GM12878 (cell line): ENCODE data around the gene IFIT3. TPM values are rescaled to one million over a fixed set of nuclear protein-coding genes. Genes with fewer than 3 reads are reported as not detected.

ENCODE experiments used
- ATAC-seq: fragments of 200-7000 bp; cut with Tn5 transposase; 3 replicates; pipeline ENCODE4 v1.9.1; 2020; ENCODE audit warnings: mild to moderate bottlenecking, moderate library complexity
- BruUV-seq: library from RNA; stranded (reverse); fragments of 400-500 nt; replicated peaks from 2 replicates; lab custom pipeline; 2021; lab: Mats Ljungman, UMichigan
- CTCF ChIA-PET: fragments of 300-600 bp; sonication (Branson Sonifier 250); formaldehyde crosslinking; extraction: SDS; loops from one replicate; lab custom pipeline; 2021; ENCODE audit warnings: inconsistent platforms; lab: Yijun Ruan, JAX
- POLR2A ChIA-PET: fragments of 350-600 bp; formaldehyde crosslinking; extraction: SDS; loops from one replicate; lab custom pipeline; 2021; ENCODE audit warnings: inconsistent platforms; lab: Charles Lee
- RAD21 ChIA-PET: fragments of 300-600 bp; sonication (Branson Sonifier 250); formaldehyde crosslinking; loops from one replicate; lab custom pipeline; 2023; ENCODE audit warnings: antibody characterized with exemption; ENCODE audit not compliant: unreplicated experiment; lab: Charles Lee
- SMC1A ChIA-PET: fragments of 300-600 bp; sonication (Branson Sonifier 250); formaldehyde crosslinking; loops from one replicate; lab custom pipeline; 2023; ENCODE audit not compliant: unreplicated experiment, uncharacterized antibody; lab: Charles Lee
- DNase-seq: peaks from one replicate; pipeline ENCODE4 v3.0.0-alpha.2; 2011; ENCODE audit warnings: low read depth, low spot score
- FAIRE-seq: peaks from 3 replicates; lab custom pipeline; 2011; peaks lifted over from hg19 to GRCh38; lab: Jason Lieb, UNC
- H2AFZ ChIP-seq: 2 replicates; pipeline ENCODE4 v1.6.0; 2011; ENCODE audit warnings: low read depth, low read length, control low read depth; ENCODE audit not compliant: control insufficient read depth
- H3K27ac ChIP-seq: 2 replicates; pipeline ENCODE4 v1.5.1; 2011; ENCODE audit warnings: control low read depth; ENCODE audit not compliant: control insufficient read depth, insufficient read depth
- H3K27me3 ChIP-seq, 2 experiments: replicated peaks in 1 of 2; 2 replicates each; pipeline versions ENCODE4 v1.6.0 to v1.6.1; 2011; ENCODE audit warnings: low read length in 1 of 2; ENCODE audit not compliant: control insufficient read depth in 2 of 2, insufficient read depth in 2 of 2
- H3K36me3 ChIP-seq, 2 experiments: 2 replicates each; pipeline ENCODE4 v1.5.1; 2011; ENCODE audit warnings: low read length in 1 of 2; ENCODE audit not compliant: control insufficient read depth in 2 of 2, insufficient read depth in 2 of 2
- H3K4me1 ChIP-seq: 2 replicates; pipeline ENCODE4 v1.6.1; 2011; ENCODE audit warnings: mild to moderate bottlenecking, low read length, moderate library complexity, mixed read lengths; ENCODE audit not compliant: control insufficient read depth, insufficient read depth
- H3K4me2 ChIP-seq: 2 replicates; pipeline ENCODE4 v1.6.0; 2011; ENCODE audit warnings: control low read depth; ENCODE audit not compliant: control insufficient read depth, insufficient read depth
- H3K4me3 ChIP-seq: fragments of 200-600 bp; sonication (generic); 2 replicates; pipeline ENCODE4 v1.5.1; 2016
- H3K79me2 ChIP-seq: 2 replicates; pipeline ENCODE4 v1.6.0; 2011; ENCODE audit warnings: low read length; ENCODE audit not compliant: control insufficient read depth, insufficient read depth
- H3K9ac ChIP-seq: 2 replicates; pipeline ENCODE4 v1.8.0; 2011; ENCODE audit warnings: low read length, control low read depth, mixed read lengths; ENCODE audit not compliant: control insufficient read depth, insufficient read depth
- H3K9me3 ChIP-seq: replicated peaks from 3 replicates; pipeline ENCODE4 v1.5.1; 2011; ENCODE audit warnings: mild to moderate bottlenecking, low read length; ENCODE audit not compliant: control insufficient read depth, insufficient read depth
- H4K20me1 ChIP-seq: 2 replicates; pipeline ENCODE4 v1.6.0; 2011; ENCODE audit not compliant: control insufficient read depth, insufficient read depth
- BCLAF1 ChIP-seq: fragments of 450-650 bp; IDR thresholded peaks from 2 replicates; pipeline ENCODE4 v1.6.1; 2017; ENCODE audit warnings: antibody characterized with exemption, mild to moderate bottlenecking, moderate library complexity
- EED ChIP-seq: sonication (generic); IDR thresholded peaks from 2 replicates; pipeline ENCODE4 v1.6.1; 2016; ENCODE audit warnings: antibody characterized with exemption, low read depth
- FOXM1 ChIP-seq: IDR thresholded peaks from 2 replicates; pipeline ENCODE4 v1.6.1; 2012; ENCODE audit warnings: low read depth, mild to moderate bottlenecking, inconsistent platforms, low read length, moderate library complexity
- MYC ChIP-seq: IDR thresholded peaks from 2 replicates; pipeline ENCODE4 v1.6.1; 2011; ENCODE audit warnings: mild to moderate bottlenecking, low read length, moderate library complexity, inconsistent platforms; ENCODE audit not compliant: insufficient read depth, insufficient replicate concordance, insufficient read length, severe bottlenecking
- NFXL1 ChIP-seq: fragments of 450-650 bp; IDR thresholded peaks from 2 replicates; pipeline ENCODE4 v1.6.1; 2017; ENCODE audit warnings: antibody characterized with exemption, mild to moderate bottlenecking, borderline replicate concordance
- NFYA ChIP-seq: IDR thresholded peaks from 2 replicates; pipeline ENCODE4 v1.6.1; 2011; ENCODE audit warnings: low read depth, mild to moderate bottlenecking, low read length, improper control_type of control experiment, borderline replicate concordance
- NKRF ChIP-seq: fragments of 450-650 bp; conservative IDR thresholded peaks from 2 replicates; pipeline ENCODE4 v1.6.1; 2017; ENCODE audit warnings: mild to moderate bottlenecking, moderate library complexity
- RAD21 ChIP-seq: IDR thresholded peaks from 2 replicates; pipeline ENCODE4 v1.6.1; 2011; ENCODE audit warnings: mild to moderate bottlenecking, low read depth, low read length, moderate library complexity; ENCODE audit not compliant: insufficient read depth
- ZNF207 ChIP-seq: fragments of 450-650 bp; IDR thresholded peaks from 2 replicates; pipeline ENCODE4 v1.6.1; 2014; ENCODE audit warnings: antibody characterized with exemption, mild to moderate bottlenecking, borderline replicate concordance
- ZNF274 ChIP-seq: IDR thresholded peaks from one replicate; pipeline ENCODE4 v1.8.0; 2011; ENCODE audit not compliant: insufficient read length, insufficient read depth
- WGBS: methylation state at CpG from one replicate; pipeline ENCODE4 v1.1.6; 2016; ENCODE audit warnings: low lambda C conversion rate; ENCODE audit not compliant: insufficient replicate concordance, insufficient coverage; ENCODE audit errors: missing lambda C conversion rate; 5-methylcytosine and 5-hydroxymethylcytosine counted together
- in situ Hi-C: fragments of 300-500 bp; cut with MboI; formaldehyde crosslinking; loops from 9 replicates; pipeline ENCODE4 v1.14.3; 2018; ENCODE audit warnings: mixed read lengths
- intact Hi-C: fragments of 100-400 bp; cut with micrococcal nuclease; formaldehyde crosslinking; loops from one replicate; pipeline ENCODE4 v1.14.2; 2022; ENCODE audit not compliant: unreplicated experiment
- polyA plus RNA-seq, 11 experiments: library from polyadenylated mRNA; depleted of rRNA in 4 of 11; unstranded in 6 of 11; stranded (reverse) in 5 of 11; fragments of >200 nt; fragmentation: Nextera tagmentation in 4 of 11; fragmentation: Illumina TruSeq in 1 of 11; extraction: Ambion mirVana in 4 of 11; extraction: Trizol in 1 of 11; gene quantifications; 1 replicate in 1 of 11; 2 replicates in 10 of 11; pipeline versions ENCODE4 v1.2.1 to v1.2.3, GENCODE V29; 2011 to 2016; ENCODE audit warnings: inconsistent platforms in 2 of 11, missing spikeins in 2 of 11, low read depth in 1 of 11
- total RNA-seq, 4 experiments: library from RNA; depleted of rRNA in 3 of 4; stranded (reverse); fragments of >200 nt in 3 of 4; fragmentation: Illumina TruSeq in 1 of 4; extraction: Trizol in 1 of 4; gene quantifications; 2 replicates each; pipeline versions ENCODE4 v1.2.1 to v1.2.3, GENCODE V29; 2013 to 2021

IFIT3 gene
- total and polyA plus RNA-seq, 10 of the 15 experiments (the other 5 are each of a cell fraction or from before 2014, with no cell fraction given): 27.0 to 70.2 (median 51.1) TPM

- CTCF ChIA-PET: interaction anchor here (1.2 to 3.9 kb wide), 2 partner anchors 25 to 125 kb away, joined by 3 to 19 read pairs; no protein-coding TSS in a partner anchor
- POLR2A ChIA-PET: interaction anchor here (2.0 kb wide), 1 partner anchor 8 kb away, joined by 5 read pairs; no protein-coding TSS in a partner anchor
- Histone ChIP-seq H3K9me3 (no peaks in the 10 kb centered on the region), H3K27me3 (no peaks in the 10 kb centered on the region), H3K9ac (no peak overlapping the region), H3K4me1 (peaks cover 13% of the 10 kb centered on the region), H3K79me2 (no peaks in the 10 kb centered on the region; the same call in 1 of the 2 replicates), H3K4me2 (no peak overlapping the region), H3K36me3 (peaks cover 4 to 18% of the 10 kb centered on the region in 2 experiments), H2AFZ (no peak overlapping the region), H3K4me3 (no peak overlapping the region), H3K27ac (no peak overlapping the region), H4K20me1 (no peaks in the 10 kb centered on the region)
- intact Hi-C loops: no loop called here
- SMC1A ChIA-PET: interaction anchor here (1.0 to 3.4 kb wide), 4 partner anchors 9 to 43 kb away, joined by 3 to 21 read pairs (median 3); no protein-coding TSS in a partner anchor
- no peak for DNase-seq
- no peak for TF ChIP-seq ZNF274
- TF ChIP-seq EED: no peak
- TF ChIP-seq NFXL1: no peak
- no peak for TF ChIP-seq MYC
- no peak for TF ChIP-seq RAD21
- TF ChIP-seq NKRF: no peak
- TF ChIP-seq BCLAF1: no peak
- no peak for TF ChIP-seq NFYA
- TF ChIP-seq FOXM1: no peak
- TF ChIP-seq ZNF207: no peak
- WGBS: 96% methylated on average over 5 of the region's 5 CpGs
- RAD21 ChIA-PET: interaction anchor here (1.0 kb wide), 1 partner anchor 11 kb away, joined by 3 read pairs; no protein-coding TSS in a partner anchor
- FAIRE-seq: no peak
- BruUV-seq: no TSS peak
- in situ Hi-C loops: no loop called here
- ATAC-seq: no peak
Measured at GRCh38 chr10:89343089-89343767, 15.4 kb downstream of the IFIT3 start.
